GM20431 (cell line): ENCODE measurements around the gene RPP25L.

ENCODE experiments used
- in situ Hi-C: fragments of 300-500 bp; cut with MseI, MboI; formaldehyde crosslinking; loops from one replicate; pipeline ENCODE4 v1.15.0; 2020; ENCODE audit warnings: low sequenced_read_pairs; ENCODE audit not compliant: unreplicated experiment

The RPP25L gene

DNA sequence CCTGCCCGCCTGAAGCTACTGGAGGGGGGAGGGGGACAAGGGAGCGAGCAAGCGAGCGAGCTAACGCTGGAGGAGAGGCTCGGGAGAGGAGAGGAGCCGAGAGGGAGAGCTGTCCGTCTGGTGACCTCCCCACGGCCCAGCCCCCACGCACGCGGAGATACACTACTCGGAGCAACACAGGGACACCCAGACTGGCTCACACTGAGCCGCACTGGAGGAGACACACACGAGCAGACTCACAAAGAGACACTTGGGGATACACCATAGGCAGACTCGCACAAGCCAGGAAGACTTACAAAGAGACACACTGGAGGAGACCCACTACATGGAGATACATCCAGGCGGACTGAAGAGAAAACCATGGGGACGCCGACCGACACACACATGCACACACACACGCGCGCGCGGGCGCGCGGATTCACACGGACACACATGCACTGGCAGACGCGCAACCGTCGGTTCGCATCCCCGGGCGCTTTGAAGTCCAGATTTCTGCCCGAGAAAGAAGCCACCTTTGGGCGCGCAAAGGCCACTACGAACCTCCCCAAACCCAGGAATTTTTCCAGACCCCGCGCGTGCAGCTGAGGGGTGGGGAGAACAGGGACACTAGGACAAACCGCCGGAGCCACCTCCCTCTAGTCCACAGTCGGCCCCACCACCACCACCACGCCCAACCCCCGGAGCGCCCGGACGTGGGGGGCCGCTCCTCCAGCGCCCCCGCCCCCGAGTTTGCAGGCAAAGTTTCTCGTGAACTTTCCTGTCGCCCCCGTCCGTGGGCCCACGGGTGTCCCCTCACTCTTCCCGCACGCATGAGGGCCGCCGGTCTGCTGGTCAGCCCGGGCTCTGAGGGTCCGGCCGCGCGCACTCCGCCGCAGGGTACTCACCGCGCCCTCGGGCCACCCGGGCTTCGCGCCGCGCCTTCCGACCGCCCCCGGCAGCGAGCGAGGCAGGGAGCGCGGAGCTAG, 22.9 kb downstream of the RPP25L start:
- in situ Hi-C loops, result no loop called here

DNA sequence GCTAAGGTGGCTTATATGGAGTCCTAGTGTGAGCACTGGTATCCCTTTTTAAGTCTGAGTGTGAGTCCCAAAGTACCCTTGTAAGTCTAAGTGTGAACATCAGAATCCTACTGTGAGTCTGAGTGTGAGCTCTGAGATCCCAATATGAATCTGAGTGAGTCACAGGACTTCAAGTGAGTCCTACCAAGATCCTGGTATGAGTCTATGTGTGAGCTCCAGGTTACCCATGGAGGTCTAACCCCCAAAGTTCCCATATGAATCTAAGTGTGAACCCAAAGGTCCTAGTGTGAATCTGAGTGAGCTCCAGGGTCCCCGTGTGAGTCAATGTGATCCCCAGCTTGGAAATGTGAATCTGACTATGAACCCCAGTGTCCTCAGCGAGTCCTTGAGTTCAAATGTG, 24.6 kb downstream of the RPP25L start:
- in situ Hi-C loops, result no loop called here

- in situ Hi-C loops, result no loop called here
Observed at GRCh38 chr9:34585946-34586669, 25.8 kb downstream of the RPP25L start.

GRCh38 chr9:34584970-34585369, 26.9 kb downstream of the RPP25L start:
- in situ Hi-C loops, result no loop called here

DNA sequence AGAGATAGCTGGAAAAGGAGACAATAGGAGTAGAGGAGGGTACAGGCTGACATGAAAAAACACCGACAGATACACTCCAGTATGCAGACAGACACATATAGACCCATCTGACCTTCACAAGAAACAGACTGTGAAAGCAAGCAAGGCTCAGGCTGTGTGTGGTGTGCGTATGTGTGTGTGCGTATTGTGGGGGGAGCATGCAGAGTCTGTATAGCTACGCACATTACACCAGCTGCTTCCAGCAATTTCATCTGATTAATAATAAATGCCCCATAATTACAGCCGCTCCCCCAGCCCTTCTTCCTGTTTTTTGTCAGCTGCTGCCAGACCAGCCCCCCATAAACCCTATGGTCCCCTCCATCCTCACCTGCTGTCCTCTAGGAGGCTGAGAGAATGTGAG, 29.1 kb downstream of the RPP25L start:
- in situ Hi-C loops, result no loop called here

GRCh38 chr9:34581318-34581717, 30.6 kb downstream of the RPP25L start:
- in situ Hi-C loops, result no loop called here

- in situ Hi-C loops, result no loop called here
Observed at GRCh38 chr9:34580358-34580757, 31.5 kb downstream of the RPP25L start.

GRCh38 chr9:34579808-34580163, 32.1 kb downstream of the RPP25L start:
- in situ Hi-C loops, result no loop called here

DNA sequence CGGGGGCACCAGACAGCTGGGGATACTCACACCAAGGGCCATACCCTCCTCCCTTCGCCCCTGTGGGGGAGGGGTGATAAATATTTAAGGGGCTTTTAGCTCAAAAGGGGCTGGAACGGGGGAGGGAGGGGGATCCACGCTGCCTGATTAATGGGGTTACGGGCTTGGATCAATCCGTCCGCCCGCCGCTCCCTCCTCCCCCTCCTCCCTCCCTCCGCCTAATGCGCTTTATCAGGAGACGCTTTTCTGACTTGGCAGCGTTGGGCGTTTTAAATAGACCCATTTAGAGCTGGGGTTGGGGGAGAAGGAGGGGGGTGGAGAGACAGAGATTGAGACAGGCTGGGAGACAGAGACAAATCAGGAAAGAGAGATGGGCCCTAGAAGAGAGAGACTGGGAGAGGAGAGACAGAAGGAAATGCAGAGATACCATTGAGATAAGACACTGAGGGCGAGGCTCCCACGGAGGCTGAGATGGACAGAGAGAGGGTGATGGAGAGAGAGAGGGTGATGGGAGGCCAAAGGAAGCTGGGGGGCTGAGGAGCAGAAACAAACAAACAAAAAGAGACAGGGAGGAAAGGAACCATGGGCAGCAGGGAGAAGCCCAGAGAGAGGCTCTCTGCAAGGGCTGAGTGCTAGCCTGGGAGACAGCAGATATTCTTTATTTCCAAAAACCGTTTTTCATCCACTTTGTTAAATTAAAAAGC, 32.6 kb downstream of the RPP25L start:
- in situ Hi-C loops, result no loop called here

DNA sequence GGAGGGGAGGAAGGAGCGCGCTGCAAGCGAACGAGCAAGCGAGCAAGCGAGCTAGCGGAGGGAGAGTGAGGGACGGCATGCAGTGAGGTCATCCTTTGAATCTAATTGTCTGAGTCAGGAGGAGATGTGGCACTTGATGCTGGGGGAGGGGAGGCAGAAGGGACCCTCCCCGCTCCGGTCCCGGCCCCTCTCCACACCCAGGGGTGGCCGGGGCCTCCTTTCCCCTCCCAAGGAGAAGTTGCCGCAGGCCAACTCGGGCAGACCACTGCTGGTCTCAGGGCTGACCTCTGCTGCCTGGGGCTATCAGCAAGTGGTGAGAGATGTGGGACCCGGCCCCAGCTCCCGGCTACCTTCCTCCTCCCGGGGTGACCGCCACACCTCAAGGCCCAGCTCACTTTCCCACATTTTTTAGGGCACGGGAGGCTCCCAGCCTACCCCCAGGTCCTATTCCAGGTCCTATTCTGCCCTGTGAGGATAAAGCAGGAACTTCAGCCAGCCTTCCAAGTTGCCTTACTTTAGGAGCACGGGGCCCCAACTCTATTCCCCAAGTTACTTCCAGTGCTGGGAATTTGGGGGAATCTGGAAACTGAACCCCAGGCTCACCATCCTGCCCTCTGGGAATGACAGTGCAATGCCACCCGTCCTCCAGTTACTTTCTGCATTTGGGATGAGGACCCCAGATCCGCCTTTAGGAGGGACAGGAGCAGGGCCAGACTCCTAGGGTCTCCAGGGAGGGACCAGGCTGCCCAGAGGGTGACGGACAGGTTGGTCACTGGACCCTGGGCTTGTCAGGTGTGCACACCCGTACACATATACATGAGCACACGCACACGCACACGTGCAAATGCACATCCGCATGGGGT, 33.4 kb downstream of the RPP25L start:
- in situ Hi-C loops, result no loop called here

DNA sequence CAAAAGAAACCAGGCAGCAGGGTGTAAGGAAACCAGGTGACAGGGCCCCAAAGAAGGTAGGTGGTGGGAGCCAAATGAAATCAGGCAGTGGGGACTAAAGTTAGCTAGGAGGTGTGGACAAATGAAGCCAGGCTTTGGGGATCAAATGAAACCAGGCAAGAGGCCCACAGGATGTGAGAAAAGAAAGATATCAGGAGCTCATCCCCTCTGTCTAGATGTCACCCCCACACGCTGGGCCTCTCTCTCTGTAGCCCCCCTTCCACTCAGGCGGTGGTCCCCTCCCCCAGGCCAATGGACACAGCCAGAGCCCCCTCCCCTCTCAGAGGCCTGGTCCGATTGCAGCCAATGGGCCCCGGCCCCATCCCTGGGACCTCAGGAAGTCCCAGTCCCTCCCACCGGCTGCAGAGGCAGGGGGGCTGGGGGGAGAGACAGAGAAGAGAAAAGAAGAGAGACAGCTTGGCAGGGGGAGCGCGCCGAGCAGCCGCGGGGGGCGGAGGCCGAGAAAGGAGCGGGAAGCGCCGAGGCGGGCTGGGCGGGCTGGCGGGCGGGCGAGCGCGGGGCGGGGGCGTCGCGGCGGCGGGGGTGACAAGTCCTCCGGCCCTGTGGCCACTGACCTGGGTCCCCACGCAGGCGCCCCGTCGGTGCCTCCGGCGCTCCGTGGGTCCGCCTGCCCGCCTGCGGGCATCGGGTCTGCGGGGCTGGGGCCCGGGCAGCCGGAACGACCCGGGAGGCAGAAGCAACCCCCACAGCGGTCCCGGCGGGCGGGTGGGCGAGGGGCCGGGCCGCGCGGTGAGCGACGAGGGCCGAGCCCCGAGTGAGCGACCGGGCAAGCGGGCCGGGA, 34.3 kb downstream of the RPP25L start:
- in situ Hi-C loops, result no loop called here

- in situ Hi-C loops, result no loop called here
Observed at GRCh38 chr9:34576597-34577399, 35.1 kb downstream of the RPP25L start.

GRCh38 chr9:34575862-34576596, 35.9 kb downstream of the RPP25L start:
- in situ Hi-C loops, result no loop called here

GRCh38 chr9:34575241-34575640, 36.7 kb downstream of the RPP25L start:
- in situ Hi-C loops, result no loop called here

GRCh38 chr9:34574571-34574970, 37.3 kb downstream of the RPP25L start:
- in situ Hi-C loops, result no loop called here

- in situ Hi-C loops, result no loop called here
Observed at GRCh38 chr9:34573599-34574325, 38.1 kb downstream of the RPP25L start.

- in situ Hi-C loops, result no loop called here
Observed at GRCh38 chr9:34572628-34573027, 39.3 kb downstream of the RPP25L start.
